ENCODE data around the gene PDCD11.
"Not testable (repeated sequence)": the region's sequence is repeated elsewhere in the genome, so short reads cannot be mapped to it uniquely, and the experiment has no call there.

DNA sequence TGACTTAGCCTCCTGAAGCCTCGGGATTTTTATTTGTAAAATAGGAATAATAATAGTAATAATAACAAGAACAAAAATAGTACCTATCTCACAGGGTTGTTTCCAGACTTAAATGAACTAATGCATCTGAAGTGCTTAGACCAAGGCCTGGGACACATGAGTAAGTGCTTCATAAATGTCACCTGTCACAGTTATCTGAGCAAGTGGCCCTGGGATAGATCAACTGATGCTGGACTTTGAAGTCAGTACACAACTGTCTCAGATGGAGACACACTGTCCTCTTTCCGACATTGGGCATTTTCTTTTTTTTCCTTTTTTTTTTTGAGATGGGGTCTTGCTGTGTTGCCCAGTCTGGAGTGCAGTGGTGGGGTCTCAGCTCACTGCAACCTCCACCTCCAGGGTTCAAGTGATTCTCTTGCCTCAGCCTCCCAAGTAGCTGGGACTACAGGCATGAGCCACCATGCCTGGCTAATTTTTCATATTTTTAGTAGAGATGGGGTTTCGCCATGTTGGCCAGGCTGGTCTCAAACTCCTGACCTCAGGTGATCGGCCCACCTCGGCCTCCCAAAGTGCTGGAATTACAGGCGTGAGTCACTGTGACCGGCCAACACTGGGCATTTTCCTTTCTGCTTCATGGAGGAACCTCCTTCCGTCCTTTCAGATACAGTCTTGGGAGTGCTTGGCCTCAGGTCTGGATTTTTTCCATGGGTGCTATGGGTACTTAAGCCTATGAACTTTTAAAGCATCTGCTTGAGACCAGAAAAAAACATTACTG lies 90.4 kb downstream of the PDCD11 start:
- TF ChIP-seq EZH2 (optimal IDR thresholded peaks at IDR 0.05; ENCODE audit: low read depth, low read length); EZH2phosphoT487 (IDR thresholded peaks at IDR 0.05; ENCODE audit: low read length): not testable (repeated sequence)
- TF ChIP-seq, protein P1, sequence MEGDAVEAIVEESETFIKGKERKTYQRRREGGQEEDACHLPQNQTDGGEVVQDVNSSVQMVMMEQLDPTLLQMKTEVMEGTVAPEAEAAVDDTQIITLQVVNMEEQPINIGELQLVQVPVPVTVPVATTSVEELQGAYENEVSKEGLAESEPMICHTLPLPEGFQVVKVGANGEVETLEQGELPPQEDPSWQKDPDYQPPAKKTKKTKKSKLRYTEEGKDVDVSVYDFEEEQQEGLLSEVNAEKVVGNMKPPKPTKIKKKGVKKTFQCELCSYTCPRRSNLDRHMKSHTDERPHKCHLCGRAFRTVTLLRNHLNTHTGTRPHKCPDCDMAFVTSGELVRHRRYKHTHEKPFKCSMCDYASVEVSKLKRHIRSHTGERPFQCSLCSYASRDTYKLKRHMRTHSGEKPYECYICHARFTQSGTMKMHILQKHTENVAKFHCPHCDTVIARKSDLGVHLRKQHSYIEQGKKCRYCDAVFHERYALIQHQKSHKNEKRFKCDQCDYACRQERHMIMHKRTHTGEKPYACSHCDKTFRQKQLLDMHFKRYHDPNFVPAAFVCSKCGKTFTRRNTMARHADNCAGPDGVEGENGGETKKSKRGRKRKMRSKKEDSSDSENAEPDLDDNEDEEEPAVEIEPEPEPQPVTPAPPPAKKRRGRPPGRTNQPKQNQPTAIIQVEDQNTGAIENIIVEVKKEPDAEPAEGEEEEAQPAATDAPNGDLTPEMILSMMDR (IDR thresholded peaks at IDR 0.05; ENCODE audit: low read length): not testable (repeated sequence)
